AG09309 (cell line): ENCODE results near the gene LRRC42.
A peak's percentile ranks its signal among the peaks of the same experiment; 100 is the strongest.
"Not testable (repeated sequence)": the region's sequence is repeated elsewhere in the genome, so short reads cannot be mapped to it uniquely, and the experiment has no call there.

Experiments used
- DNase-seq: peaks from one replicate; pipeline ENCODE4 v3.0.0-alpha.2; 2010; ENCODE audit warnings: low read depth
- H3K4me3 ChIP-seq: 2 replicates; pipeline ENCODE4 v1.5.1; 2011; ENCODE audit warnings: mild to moderate bottlenecking, low read depth, low read length, moderate library complexity; ENCODE audit not compliant: control insufficient read depth
- CTCF ChIP-seq: IDR thresholded peaks from 2 replicates; pipeline ENCODE4 v1.5.1; 2011; ENCODE audit warnings: mild to moderate bottlenecking, low read depth, low read length, inconsistent platforms; ENCODE audit not compliant: insufficient read depth, control insufficient read depth; ENCODE audit errors: missing control alignments

LRRC42 gene

GRCh38 chr1:53987880-53988279, 41.7 kb downstream of the LRRC42 start:
- no peak for TF ChIP-seq CTCF
- no peak for DNase-seq
- no peak overlapping the region for H3K4me3 ChIP-seq

DNA sequence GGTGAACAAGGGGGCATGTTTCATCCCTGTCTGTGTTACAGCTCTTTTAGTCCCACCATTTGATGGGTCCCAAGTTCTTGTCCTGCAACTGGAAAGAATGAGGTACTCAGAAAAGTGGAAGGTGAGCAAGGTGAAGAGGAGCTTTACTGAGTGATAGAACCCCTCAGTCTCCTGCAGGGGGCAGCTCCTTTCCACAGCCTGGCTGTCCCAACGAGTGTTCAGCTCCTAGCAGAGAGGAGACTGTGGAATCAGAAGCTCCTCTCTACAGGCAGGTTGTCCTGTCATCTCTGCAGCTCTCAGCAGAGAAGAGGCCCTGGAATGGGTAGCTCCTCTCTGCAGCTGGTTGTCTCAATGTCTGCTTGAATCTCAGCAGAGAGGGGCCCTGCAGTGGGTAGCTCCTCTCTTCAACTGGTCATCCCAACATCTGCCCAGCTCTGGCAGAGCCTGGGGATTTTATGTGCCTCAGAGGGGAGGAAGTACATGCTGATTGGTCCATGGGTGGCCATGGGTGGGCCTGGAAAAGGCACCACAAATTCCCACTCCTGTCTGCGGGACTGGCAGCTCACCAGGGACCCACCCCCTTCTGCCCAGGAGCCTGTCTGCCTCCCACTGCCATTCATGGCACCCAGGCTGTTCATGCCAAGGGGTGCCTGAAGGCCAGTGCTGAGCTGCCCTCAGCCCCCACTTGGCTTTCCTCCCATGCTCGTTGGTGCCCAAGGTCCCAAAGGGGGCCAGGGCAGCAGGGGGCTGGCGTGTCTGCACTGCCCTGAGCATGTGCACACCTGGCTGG, 46.1 kb downstream of the LRRC42 start:
- DNase-seq: no peak
- no peak overlapping the region for H3K4me3 ChIP-seq
- TF ChIP-seq CTCF: peak; percentile 34

- not testable (repeated sequence) for DNase-seq, H3K4me3 ChIP-seq
Measured at GRCh38 chr1:53994516-53994915, 48.4 kb downstream of the LRRC42 start.

DNA sequence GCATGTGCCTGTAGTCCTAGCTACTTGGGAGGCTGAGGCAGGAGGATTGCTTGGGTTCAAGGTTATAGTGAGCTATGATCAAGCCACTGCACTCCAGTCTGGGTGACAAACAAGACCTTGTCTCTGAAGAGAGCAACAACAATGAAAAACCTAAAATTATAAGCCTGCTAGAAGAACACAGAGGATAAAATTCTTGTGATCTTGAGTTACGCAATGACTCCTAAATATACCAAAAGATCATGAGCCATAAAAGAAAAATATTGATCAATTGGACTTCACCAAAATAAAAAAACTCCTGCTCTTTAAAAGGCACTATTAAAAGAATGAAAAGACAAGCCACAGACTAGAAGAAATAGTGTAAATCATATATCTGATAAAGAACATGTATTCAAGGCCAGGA, 49.5 kb downstream of the LRRC42 start:
- H3K4me3 ChIP-seq: no peak overlapping the region
- TF ChIP-seq CTCF: no peak
- no peak for DNase-seq

- no peak for DNase-seq
- H3K4me3 ChIP-seq: no peak overlapping the region
- no peak for TF ChIP-seq CTCF
Measured at GRCh38 chr1:53998223-53998622, 52.1 kb downstream of the LRRC42 start.

DNA sequence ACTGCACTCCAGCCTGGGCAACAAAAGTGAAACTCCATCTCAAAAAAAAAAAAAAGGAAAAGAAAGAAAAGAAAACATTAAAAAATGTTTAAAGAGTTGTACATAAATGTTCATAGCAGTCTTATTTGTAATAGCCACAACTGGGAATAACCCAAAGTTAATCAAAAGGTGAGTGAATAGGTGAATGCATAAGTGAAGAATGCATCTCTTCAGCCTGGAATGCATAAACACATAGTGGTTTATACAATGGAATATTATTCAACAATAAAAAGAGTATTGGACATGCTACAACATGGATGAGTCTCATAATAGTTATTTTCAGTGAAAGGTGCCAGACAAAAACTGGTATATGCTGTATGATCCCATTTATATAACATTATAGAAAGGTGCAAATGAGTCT, 53.8 kb downstream of the LRRC42 start:
- DNase-seq: no peak
- no peak overlapping the region for H3K4me3 ChIP-seq
- TF ChIP-seq CTCF: no peak

GRCh38 chr1:54001591-54001990, 55.4 kb downstream of the LRRC42 start:
- no peak overlapping the region for H3K4me3 ChIP-seq
- TF ChIP-seq CTCF: no peak
- DNase-seq: no peak
